A549 (cell line): ENCODE measurements around the gene TMPO. TPM values are rescaled to one million over a fixed set of nuclear protein-coding genes. Genes with fewer than 3 reads are reported as not detected.

Experiments used
- ATAC-seq, 2 experiments: fragments of 200-7000 bp in 1 of 2; fragments of >200 bp in 1 of 2; cut with Nextera tagmentation in 1 of 2; cut with Tn5 transposase in 1 of 2; 3 replicates each; pipeline versions ENCODE4 v1.8.0 to v1.9.1; 2018 to 2020; ENCODE audit warnings: mild to moderate bottlenecking in 1 of 2, moderate library complexity in 1 of 2
- CTCF ChIA-PET: fragments of 300-600 bp; sonication (Branson Sonifier 250); formaldehyde crosslinking; extraction: SDS; loops from one replicate; lab custom pipeline; 2021; ENCODE audit warnings: antibody characterized with exemption, inconsistent platforms; lab: Yijun Ruan, JAX
- POLR2A ChIA-PET: fragments of 350-600 bp; formaldehyde crosslinking; extraction: SDS; loops from one replicate; lab custom pipeline; 2021; ENCODE audit warnings: antibody characterized with exemption, inconsistent platforms; lab: Yijun Ruan, JAX
- DNase-seq, 2 experiments: peaks; one replicate each; pipeline versions ENCODE4 v3.0.0 to v3.0.0-alpha.2; 2011 to 2016; ENCODE audit warnings: low read depth in 1 of 2, low spot score in 1 of 2
- FAIRE-seq: peaks from 2 replicates; lab custom pipeline; 2011; peaks lifted over from hg19 to GRCh38; lab: Jason Lieb, UNC
- H3K27ac ChIP-seq, 2 experiments: fragments of >200 bp; sonication (Bioruptor Twin); formaldehyde crosslinking; 3 replicates each; pipeline ENCODE4 v1.5.1; 2016 to 2017
- H3K4me1 ChIP-seq: fragments of >200 bp; sonication (Bioruptor Twin); formaldehyde crosslinking; 3 replicates; pipeline ENCODE4 v1.6.1; 2016
- H3K4me2 ChIP-seq: fragments of >200 bp; sonication (Bioruptor Twin); formaldehyde crosslinking; 3 replicates; pipeline ENCODE4 v1.6.1; 2016
- H3K4me3 ChIP-seq: fragments of >200 bp; sonication (Bioruptor Twin); formaldehyde crosslinking; 3 replicates; pipeline ENCODE4 v1.5.1; 2016
- H3K9me3 ChIP-seq: fragments of >200 bp; sonication (Bioruptor Twin); formaldehyde crosslinking; 3 replicates; pipeline ENCODE4 v1.6.1; 2016
- CBX8 ChIP-seq: fragments of 200-600 bp; sonication (generic); IDR thresholded peaks from 2 replicates; pipeline ENCODE4 v1.6.1; 2016
- EHMT2 ChIP-seq: fragments of 200-600 bp; sonication (generic); IDR thresholded peaks from 2 replicates; pipeline ENCODE4 v1.6.1; 2016; ENCODE audit warnings: antibody characterized with exemption, low read depth, mild to moderate bottlenecking, moderate library complexity
- EP300 ChIP-seq, 2 experiments: fragments of >200 bp; sonication (Bioruptor Twin); formaldehyde crosslinking; IDR thresholded peaks; 2 replicates in 1 of 2; 3 replicates in 1 of 2; pipeline ENCODE4 v1.6.1; 2016 to 2017
- GATA3 ChIP-seq: IDR thresholded peaks from 2 replicates; pipeline ENCODE4 v1.6.1; 2012; ENCODE audit warnings: borderline replicate concordance
- HDAC2 ChIP-seq: fragments of 200-600 bp; sonication (generic); IDR thresholded peaks from 2 replicates; pipeline ENCODE4 v1.6.1; 2016
- HOXB13 ChIP-seq: fragments of 250-450 bp; sonication (Bioruptor Pico); IDR thresholded peaks from 2 replicates; pipeline ENCODE4 v1.5.0; 2020; ENCODE audit warnings: low read depth, mild to moderate bottlenecking, moderate library complexity
- JUN ChIP-seq, 2 experiments: fragments of >200 bp; sonication (Bioruptor Twin); formaldehyde crosslinking; IDR thresholded peaks; 2 replicates in 1 of 2; 3 replicates in 1 of 2; pipeline ENCODE4 v1.6.1; 2016 to 2017
- KDM1A ChIP-seq: fragments of 200-600 bp; sonication (generic); IDR thresholded peaks from 2 replicates; pipeline ENCODE4 v1.6.1; 2016; ENCODE audit warnings: low read depth, mild to moderate bottlenecking
- KDM5A ChIP-seq: fragments of 200-600 bp; sonication (generic); IDR thresholded peaks from 2 replicates; pipeline ENCODE4 v1.6.1; 2016; ENCODE audit warnings: antibody characterized with exemption, mild to moderate bottlenecking
- MAFK ChIP-seq: fragments of 450-650 bp; IDR thresholded peaks from 2 replicates; pipeline ENCODE4 v1.6.1; 2014; ENCODE audit not compliant: partially characterized antibody
- PHF8 ChIP-seq: fragments of 200-600 bp; sonication (generic); IDR thresholded peaks from 2 replicates; pipeline ENCODE4 v1.6.1; 2016; ENCODE audit warnings: low read depth, mild to moderate bottlenecking, antibody characterized with exemption, moderate library complexity, borderline replicate concordance
- POLR2A ChIP-seq: IDR thresholded peaks from 2 replicates; pipeline ENCODE4 v1.6.1; 2012; ENCODE audit warnings: mild to moderate bottlenecking, low read length
- RAD21 ChIP-seq, 2 experiments: fragments of >200 bp in 1 of 2; sonication (Bioruptor Twin) in 1 of 2; formaldehyde crosslinking in 1 of 2; IDR thresholded peaks in 1 of 2; conservative IDR thresholded peaks in 1 of 2; 2 replicates in 1 of 2; 3 replicates in 1 of 2; pipeline ENCODE4 v1.6.1; 2012 to 2018; ENCODE audit warnings: inconsistent platforms in 1 of 2
- RARB ChIP-seq: fragments of 250-450 bp; sonication (Bioruptor Pico); IDR thresholded peaks from 2 replicates; pipeline ENCODE4 v1.8.0; 2021; ENCODE audit warnings: mild to moderate bottlenecking, moderate library complexity
- REST ChIP-seq: fragments of 200-600 bp; sonication (generic); IDR thresholded peaks from 2 replicates; pipeline ENCODE4 v1.6.1; 2016; ENCODE audit warnings: antibody characterized with exemption, mild to moderate bottlenecking, moderate library complexity
- RFX5 ChIP-seq: fragments of 450-650 bp; IDR thresholded peaks from 2 replicates; pipeline ENCODE4 v1.7.1; 2014; ENCODE audit warnings: antibody characterized with exemption, mild to moderate bottlenecking, moderate library complexity
- RNF2 ChIP-seq: fragments of 200-600 bp; sonication (generic); IDR thresholded peaks from 2 replicates; pipeline ENCODE4 v1.6.1; 2016; ENCODE audit warnings: low read depth, mild to moderate bottlenecking, antibody characterized with exemption, moderate library complexity, borderline replicate concordance
- TFCP2L1 ChIP-seq: fragments of 250-450 bp; sonication (Bioruptor Pico); IDR thresholded peaks from 2 replicates; pipeline ENCODE4 v1.5.0; 2021; ENCODE audit warnings: mild to moderate bottlenecking
- TP53 ChIP-seq: fragments of 250-450 bp; sonication (Bioruptor Pico); IDR thresholded peaks from 2 replicates; pipeline ENCODE4 v1.5.0; 2021; ENCODE audit warnings: mild to moderate bottlenecking, moderate library complexity
- ZFP36 ChIP-seq: fragments of 450-650 bp; IDR thresholded peaks from 2 replicates; pipeline ENCODE4 v1.6.1; 2014; ENCODE audit warnings: borderline replicate concordance; ENCODE audit not compliant: partially characterized antibody
- ZSCAN20 ChIP-seq: fragments of 250-450 bp; sonication (Bioruptor Pico); IDR thresholded peaks from 2 replicates; pipeline ENCODE4 v1.8.0; 2022; ENCODE audit warnings: mild to moderate bottlenecking, moderate library complexity
- WGBS: methylation state at CpG from one replicate; pipeline ENCODE4 v1.1.6; 2017; ENCODE audit errors: missing lambda C conversion rate; 5-methylcytosine and 5-hydroxymethylcytosine counted together
- polyA plus RNA-seq, 4 experiments: library from polyadenylated mRNA; depleted of rRNA in 3 of 4; stranded (reverse); fragments of >200 nt; fragmentation: RNase III in 1 of 4; extraction: RNeasy Plus Mini Kit Qiagen cat#74134 plus additional on column Dnase treatment in 1 of 4; gene quantifications; 2 replicates in 3 of 4; 3 replicates in 1 of 4; pipeline ENCODE4 v1.2.3, GENCODE V29; 2011 to 2017
- TF ChIP-seq, protein P1 (sequence below): fragments of 250-450 bp; sonication (Bioruptor Pico); IDR thresholded peaks from 2 replicates; pipeline ENCODE4 v1.5.0; 2020; ENCODE audit warnings: low read depth, mild to moderate bottlenecking, moderate library complexity
- TF ChIP-seq, protein P2 (sequence below): fragments of >200 bp; sonication (Bioruptor Twin); formaldehyde crosslinking; IDR thresholded peaks from 3 replicates; pipeline ENCODE4 v1.6.1; 2016

TMPO gene
- polyA plus RNA-seq, 2 of the 4 experiments (the other 2 are of a cell fraction): 100 to 169 TPM

DNA sequence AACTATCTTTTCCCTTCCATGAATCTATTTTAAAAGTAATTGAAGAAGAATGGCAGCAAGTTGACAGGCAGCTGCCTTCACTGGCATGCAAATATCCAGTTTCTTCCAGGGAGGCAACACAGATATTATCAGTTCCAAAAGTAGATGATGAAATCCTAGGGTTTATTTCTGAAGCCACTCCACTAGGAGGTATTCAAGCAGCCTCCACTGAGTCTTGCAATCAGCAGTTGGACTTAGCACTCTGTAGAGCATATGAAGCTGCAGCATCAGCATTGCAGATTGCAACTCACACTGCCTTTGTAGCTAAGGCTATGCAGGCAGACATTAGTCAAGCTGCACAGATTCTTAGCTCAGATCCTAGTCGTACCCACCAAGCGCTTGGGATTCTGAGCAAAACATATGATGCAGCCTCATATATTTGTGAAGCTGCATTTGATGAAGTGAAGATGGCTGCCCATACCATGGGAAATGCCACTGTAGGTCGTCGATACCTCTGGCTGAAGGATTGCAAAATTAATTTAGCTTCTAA is 18.4 kb downstream of the TMPO start:
- DNase-seq (no peak), ATAC-seq (peak; percentile 27 to 52; a peak in 4 of 6 replicates), FAIRE-seq (no peak)
- Histone ChIP-seq H3K27ac (peak overlapping the region; percentile 48 to 64; a peak in 5 of 6 replicates), H3K9me3 (no peaks in the 10 kb centered on the region), H3K4me2 (peak overlapping the region; percentile 12; the same call in 2 of the 3 replicates), H3K4me3 (no peak overlapping the region), H3K4me1 (peaks cover 19% of the 10 kb centered on the region; the same call in 2 of the 3 replicates)
- 89% methylated on average over 4 of the region's 4 CpGs for WGBS
- CTCF ChIA-PET: interaction anchor here (1.6 to 4.2 kb wide), 9 partner anchors 12 to 119 kb away, joined by 6 to 46 read pairs (median 16); partner anchors contain the start of gene TMPO
- POLR2A ChIA-PET: interaction anchor here (1.0 kb wide), 1 partner anchor 60 kb away, joined by 3 read pairs; the partner anchor contains the start of gene SLC25A3
- TF ChIP-seq, protein P1, sequence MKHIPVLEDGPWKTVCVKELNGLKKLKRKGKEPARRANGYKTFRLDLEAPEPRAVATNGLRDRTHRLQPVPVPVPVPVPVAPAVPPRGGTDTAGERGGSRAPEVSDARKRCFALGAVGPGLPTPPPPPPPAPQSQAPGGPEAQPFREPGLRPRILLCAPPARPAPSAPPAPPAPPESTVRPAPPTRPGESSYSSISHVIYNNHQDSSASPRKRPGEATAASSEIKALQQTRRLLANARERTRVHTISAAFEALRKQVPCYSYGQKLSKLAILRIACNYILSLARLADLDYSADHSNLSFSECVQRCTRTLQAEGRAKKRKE (CRISPR knock-in tag): no peak
- TF ChIP-seq KDM5A: no peak
- no peak for TF ChIP-seq PHF8
- no peak for TF ChIP-seq MAFK
- no peak for TF ChIP-seq TP53 (CRISPR knock-in tag)
- no peak for TF ChIP-seq RNF2
- TF ChIP-seq RARB: no peak
- TF ChIP-seq EP300 (IDR thresholded peaks at IDR 0.05): no peak
- no peak for TF ChIP-seq POLR2A
- TF ChIP-seq RFX5: no peak
- TF ChIP-seq GATA3: no peak
- TF ChIP-seq RAD21 (conservative IDR thresholded peaks at IDR 0.05 in 1 of 2, IDR thresholded peaks at IDR 0.05 in 1 of 2): no peak
- TF ChIP-seq TFCP2L1 (CRISPR knock-in tag): no peak
- TF ChIP-seq ZFP36: no peak

DNA sequence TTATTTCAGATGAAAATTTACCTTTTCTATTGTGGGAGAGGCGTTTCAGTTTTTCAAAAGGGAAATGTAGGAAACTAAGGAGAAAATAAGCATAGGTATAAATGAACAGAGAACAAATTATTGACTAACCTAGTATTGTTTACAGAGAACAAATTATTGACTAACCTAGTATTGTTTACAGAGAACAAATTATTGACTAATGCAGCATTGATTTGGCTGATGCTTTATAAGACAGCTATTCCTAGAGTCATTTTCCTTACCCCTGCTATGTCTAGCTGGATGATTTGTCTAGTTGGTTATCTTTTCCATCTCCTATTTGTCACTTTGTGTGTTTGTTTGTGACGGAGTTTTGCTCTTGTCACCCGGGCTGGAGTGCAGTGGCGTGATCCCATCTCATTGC is 22.6 kb downstream of the TMPO start:
- TF ChIP-seq HOXB13 (no peak), HDAC2 (no peak)
- H3K4me3 ChIP-seq: no peak overlapping the region
- H3K4me2 ChIP-seq: no peak overlapping the region
- no peaks in the 10 kb centered on the region for H3K9me3 ChIP-seq
- ChIA-PET POLR2A (no interaction called here), CTCF (interaction anchor here (1.0 to 1.5 kb wide), 4 partner anchors 27 to 125 kb away, joined by 3 read pairs; no protein-coding TSS in a partner anchor)
- FAIRE-seq: peak; percentile 7
- H3K27ac ChIP-seq: no peak overlapping the region
- no peak for DNase-seq
- no peak for ATAC-seq
- peaks cover 12% of the 10 kb centered on the region; the same call in 2 of the 3 replicates for H3K4me1 ChIP-seq
- 89% methylated on average over 4 of the region's 4 CpGs for WGBS

- Histone ChIP-seq H3K4me1 (no peaks in the 10 kb centered on the region), H3K4me3 (no peak overlapping the region), H3K9me3 (no peaks in the 10 kb centered on the region), H3K4me2 (no peak overlapping the region), H3K27ac (no peak overlapping the region)
- ChIA-PET POLR2A (no interaction called here), CTCF (interaction anchor here (0.8 to 2.3 kb wide), 4 partner anchors 11 to 49 kb away, joined by 4 to 6 read pairs (median 5); partner anchors contain the start of gene SLC25A3)
- TF ChIP-seq PHF8 (no peak), ZSCAN20 (CRISPR knock-in tag) (no peak), EP300 (IDR thresholded peaks at IDR 0.05) (no peak), MAFK (no peak), REST (no peak), EHMT2 (no peak), TP53 (CRISPR knock-in tag) (no peak), CBX8 (no peak), KDM1A (no peak), JUN (IDR thresholded peaks at IDR 0.05) (no peak)
- TF ChIP-seq, protein P2, sequence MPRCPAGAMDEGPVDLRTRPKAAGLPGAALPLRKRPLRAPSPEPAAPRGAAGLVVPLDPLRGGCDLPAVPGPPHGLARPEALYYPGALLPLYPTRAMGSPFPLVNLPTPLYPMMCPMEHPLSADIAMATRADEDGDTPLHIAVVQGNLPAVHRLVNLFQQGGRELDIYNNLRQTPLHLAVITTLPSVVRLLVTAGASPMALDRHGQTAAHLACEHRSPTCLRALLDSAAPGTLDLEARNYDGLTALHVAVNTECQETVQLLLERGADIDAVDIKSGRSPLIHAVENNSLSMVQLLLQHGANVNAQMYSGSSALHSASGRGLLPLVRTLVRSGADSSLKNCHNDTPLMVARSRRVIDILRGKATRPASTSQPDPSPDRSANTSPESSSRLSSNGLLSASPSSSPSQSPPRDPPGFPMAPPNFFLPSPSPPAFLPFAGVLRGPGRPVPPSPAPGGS: no peak
- ATAC-seq (no peak), FAIRE-seq (peak; percentile 79), DNase-seq (no peak)
Measured at GRCh38 chr12:98543701-98544100, 28.3 kb downstream of the TMPO start.
